ENCODE measurements around the gene PAPOLG.

PAPOLG gene

DNA sequence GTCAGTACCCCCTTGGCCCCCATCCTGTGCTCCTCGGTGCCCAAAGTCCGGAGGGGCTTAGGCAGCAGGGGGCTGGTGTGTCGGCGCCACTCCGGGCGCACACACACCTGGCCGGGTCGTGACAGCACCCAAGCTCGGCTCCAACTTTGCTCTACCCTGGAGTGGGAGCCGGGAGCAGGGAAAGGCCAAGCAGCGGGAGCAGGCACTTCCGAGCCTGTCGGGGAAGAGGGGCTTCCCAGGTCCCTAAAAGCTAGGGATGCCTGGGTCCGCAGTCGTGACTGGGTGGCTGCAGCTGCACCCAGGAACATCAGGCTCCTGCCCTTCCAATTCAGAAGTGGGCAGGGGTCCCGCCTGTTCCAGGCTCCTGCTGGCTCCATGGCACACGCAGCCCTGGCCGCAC lies 48.4 kb downstream of the PAPOLG start:
- ATAC-seq (ENCODE audit: low read depth), result no peak
- Histone ChIP-seq H3K4me1 (ENCODE audit: insufficient read depth, poor library complexity, severe bottlenecking) (no peaks in the 10 kb centered on the region), H3K27ac (ENCODE audit: poor library complexity, severe bottlenecking) (no peak overlapping the region), H3K4me3 (ENCODE audit: severe bottlenecking) (no peak overlapping the region), H3K27me3 (ENCODE audit: insufficient read depth, poor library complexity, severe bottlenecking) (no peaks in the 10 kb centered on the region), H3K36me3 (ENCODE audit: low read depth) (peaks cover 13% of the 10 kb centered on the region), H3K9me3 (ENCODE audit: severe bottlenecking) (no peaks in the 10 kb centered on the region)
- no peak for DNase-seq (ENCODE audit: low spot score)
- TF ChIP-seq, protein P1, sequence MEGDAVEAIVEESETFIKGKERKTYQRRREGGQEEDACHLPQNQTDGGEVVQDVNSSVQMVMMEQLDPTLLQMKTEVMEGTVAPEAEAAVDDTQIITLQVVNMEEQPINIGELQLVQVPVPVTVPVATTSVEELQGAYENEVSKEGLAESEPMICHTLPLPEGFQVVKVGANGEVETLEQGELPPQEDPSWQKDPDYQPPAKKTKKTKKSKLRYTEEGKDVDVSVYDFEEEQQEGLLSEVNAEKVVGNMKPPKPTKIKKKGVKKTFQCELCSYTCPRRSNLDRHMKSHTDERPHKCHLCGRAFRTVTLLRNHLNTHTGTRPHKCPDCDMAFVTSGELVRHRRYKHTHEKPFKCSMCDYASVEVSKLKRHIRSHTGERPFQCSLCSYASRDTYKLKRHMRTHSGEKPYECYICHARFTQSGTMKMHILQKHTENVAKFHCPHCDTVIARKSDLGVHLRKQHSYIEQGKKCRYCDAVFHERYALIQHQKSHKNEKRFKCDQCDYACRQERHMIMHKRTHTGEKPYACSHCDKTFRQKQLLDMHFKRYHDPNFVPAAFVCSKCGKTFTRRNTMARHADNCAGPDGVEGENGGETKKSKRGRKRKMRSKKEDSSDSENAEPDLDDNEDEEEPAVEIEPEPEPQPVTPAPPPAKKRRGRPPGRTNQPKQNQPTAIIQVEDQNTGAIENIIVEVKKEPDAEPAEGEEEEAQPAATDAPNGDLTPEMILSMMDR (IDR thresholded peaks at IDR 0.05; ENCODE audit: poor library complexity, severe bottlenecking), result no peak

DNA sequence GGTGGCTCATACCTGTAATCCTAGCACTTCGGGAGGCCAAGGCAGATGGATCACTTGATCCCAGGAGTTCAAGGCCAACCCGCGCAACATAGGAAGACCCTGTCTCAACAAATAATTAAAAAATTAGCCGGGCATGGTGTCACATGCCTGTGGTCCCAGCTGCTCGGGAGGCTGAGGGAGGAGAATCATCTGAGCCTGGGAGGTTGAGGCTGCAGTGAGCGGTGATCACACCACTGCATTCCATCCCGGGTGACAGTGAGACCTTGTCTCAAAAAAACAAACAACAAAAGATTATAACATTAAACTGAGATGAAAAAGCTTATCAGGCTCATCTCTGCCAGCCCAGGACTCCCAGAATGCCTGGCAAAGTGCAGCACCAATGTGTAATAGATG lies 50.5 kb downstream of the PAPOLG start:
- no peaks in the 10 kb centered on the region for H3K27me3 ChIP-seq (ENCODE audit: insufficient read depth, poor library complexity, severe bottlenecking)
- no peaks in the 10 kb centered on the region for H3K4me1 ChIP-seq (ENCODE audit: insufficient read depth, poor library complexity, severe bottlenecking)
- peaks cover 4% of the 10 kb centered on the region; the same call in 1 of the 2 replicates for H3K36me3 ChIP-seq (ENCODE audit: low read depth)
- H3K27ac ChIP-seq (ENCODE audit: poor library complexity, severe bottlenecking), result no peak overlapping the region
- H3K4me3 ChIP-seq (ENCODE audit: severe bottlenecking), result no peak overlapping the region
- no peaks in the 10 kb centered on the region for H3K9me3 ChIP-seq (ENCODE audit: severe bottlenecking)
- TF ChIP-seq, protein P1 (IDR thresholded peaks at IDR 0.05; ENCODE audit: poor library complexity, severe bottlenecking), result no peak
- no peak for DNase-seq (ENCODE audit: low spot score)
- no peak for ATAC-seq (ENCODE audit: low read depth)

DNA sequence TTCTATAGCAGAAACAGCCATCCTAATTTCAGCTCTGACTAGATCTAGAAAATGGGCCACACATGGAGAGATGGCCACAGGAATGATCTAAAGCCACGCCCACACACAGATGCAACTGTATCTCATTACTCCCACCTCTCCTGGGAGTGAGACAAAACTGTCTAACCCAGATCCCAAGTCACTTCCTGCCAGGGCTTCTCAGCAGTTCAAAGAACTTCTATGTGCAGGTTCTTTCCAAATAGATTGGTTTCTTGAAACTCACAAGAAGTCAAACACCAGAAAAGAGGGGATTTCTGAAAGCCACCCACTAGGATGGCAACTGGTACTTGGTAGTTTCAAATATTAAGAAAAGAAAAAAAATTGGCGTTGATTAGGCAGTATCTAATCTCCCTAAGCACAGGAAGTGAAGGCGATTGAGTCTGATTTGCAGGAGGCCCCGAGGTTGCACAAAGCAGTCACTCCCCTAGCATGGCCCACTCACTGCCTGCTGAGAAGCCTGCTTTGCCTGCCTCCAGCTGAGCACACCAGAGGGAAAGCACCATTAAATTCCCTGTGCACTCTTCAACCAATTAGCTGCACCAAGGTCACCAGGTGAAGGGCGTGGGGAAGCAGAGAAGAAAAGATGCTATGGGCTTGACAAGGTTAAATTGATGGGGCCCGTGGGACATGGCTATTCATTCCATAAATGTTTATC lies 51.1 kb downstream of the PAPOLG start:
- DNase-seq (ENCODE audit: low spot score) (no peak), ATAC-seq (ENCODE audit: low read depth) (peak; percentile 55; the same call in 1 of the 3 replicates)
- TF ChIP-seq, protein P1 (IDR thresholded peaks at IDR 0.05; ENCODE audit: poor library complexity, severe bottlenecking), result no peak
- Histone ChIP-seq H3K27me3 (ENCODE audit: insufficient read depth, poor library complexity, severe bottlenecking) (no peaks in the 10 kb centered on the region), H3K4me3 (ENCODE audit: severe bottlenecking) (no peak overlapping the region), H3K36me3 (ENCODE audit: low read depth) (no peaks in the 10 kb centered on the region; the same call in 1 of the 2 replicates), H3K9me3 (ENCODE audit: severe bottlenecking) (no peaks in the 10 kb centered on the region), H3K27ac (ENCODE audit: poor library complexity, severe bottlenecking) (no peak overlapping the region), H3K4me1 (ENCODE audit: insufficient read depth, poor library complexity, severe bottlenecking) (no peaks in the 10 kb centered on the region)

DNA sequence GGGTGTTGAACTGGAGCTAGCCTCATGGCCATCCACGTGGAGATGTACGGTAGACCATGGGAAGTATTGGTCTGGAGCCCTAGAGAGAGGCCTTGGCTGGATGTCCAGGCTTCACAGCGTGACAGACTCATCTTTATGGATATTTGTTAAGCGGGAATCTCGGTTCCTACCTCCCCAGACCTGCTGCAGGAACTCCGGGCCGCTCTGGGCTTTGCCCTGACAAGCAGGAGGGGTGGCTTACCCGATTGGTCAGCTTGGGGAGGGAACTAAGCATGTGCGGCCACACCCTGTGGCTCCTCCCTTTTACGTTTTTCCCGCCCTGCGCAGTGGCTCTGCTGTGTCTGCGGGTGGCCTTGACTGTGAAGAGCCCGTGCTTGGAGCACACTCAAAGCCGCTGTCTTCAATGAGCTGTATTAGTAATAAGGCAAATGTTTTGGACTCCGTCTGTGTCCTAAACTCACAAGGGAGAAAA lies 52.3 kb downstream of the PAPOLG start:
- ATAC-seq (ENCODE audit: low read depth) (no peak), DNase-seq (ENCODE audit: low spot score) (no peak)
- H3K4me3 ChIP-seq (ENCODE audit: severe bottlenecking), result no peak overlapping the region
- H3K9me3 ChIP-seq (ENCODE audit: severe bottlenecking), result no peaks in the 10 kb centered on the region
- TF ChIP-seq, protein P1 (IDR thresholded peaks at IDR 0.05; ENCODE audit: poor library complexity, severe bottlenecking), result no peak
- H3K4me1 ChIP-seq (ENCODE audit: insufficient read depth, poor library complexity, severe bottlenecking), result no peaks in the 10 kb centered on the region
- no peaks in the 10 kb centered on the region for H3K36me3 ChIP-seq (ENCODE audit: low read depth)
- H3K27ac ChIP-seq (ENCODE audit: poor library complexity, severe bottlenecking), result no peak overlapping the region
- H3K27me3 ChIP-seq (ENCODE audit: insufficient read depth, poor library complexity, severe bottlenecking), result no peaks in the 10 kb centered on the region

Data from RWPE2 (cell line).